GM13977 (cell line): ENCODE results near the gene SLC7A8.

Experiments
- DNase-seq: peaks from one replicate; pipeline ENCODE4 v3.0.0; 2012; ENCODE audit warnings: low spot score
- CTCF ChIP-seq: IDR thresholded peaks from 2 replicates; pipeline ENCODE4 v1.5.1; 2012; ENCODE audit warnings: mild to moderate bottlenecking, control low read depth; ENCODE audit not compliant: insufficient read depth; ENCODE audit errors: extremely low read depth, missing control alignments
- in situ Hi-C: fragments of 300-500 bp; cut with MboI; formaldehyde crosslinking; loops from one replicate; pipeline ENCODE4 v1.12.0; 2022; ENCODE audit warnings: low sequenced_read_pairs, low pct_unique_long_range_greater_than_20kb, mixed read lengths, inconsistent platforms; ENCODE audit not compliant: unreplicated experiment

The SLC7A8 gene

GRCh38 chr14:23173796-23174195 is 9.7 kb downstream of the SLC7A8 start:
- TF ChIP-seq CTCF, result no peak
- DNase-seq, result no peak
- in situ Hi-C loops, result no loop called here

- DNase-seq, result no peak
- TF ChIP-seq CTCF, result no peak
- in situ Hi-C loops, result no loop called here
Observed at GRCh38 chr14:23173031-23173430, 10.4 kb downstream of the SLC7A8 start.

- in situ Hi-C loops, result no loop called here
- DNase-seq, result no peak
- TF ChIP-seq CTCF, result no peak
Observed at GRCh38 chr14:23172574-23172973, 10.9 kb downstream of the SLC7A8 start.

GRCh38 chr14:23172096-23172495 is 11.4 kb downstream of the SLC7A8 start:
- no peak for DNase-seq
- in situ Hi-C loops, result no loop called here
- no peak for TF ChIP-seq CTCF

- no peak for DNase-seq
- TF ChIP-seq CTCF, result no peak
- in situ Hi-C loops, result no loop called here
Observed at GRCh38 chr14:23171222-23171975, 12.1 kb downstream of the SLC7A8 start.

- no peak for TF ChIP-seq CTCF
- in situ Hi-C loops, result no loop called here
- no peak for DNase-seq
Observed at GRCh38 chr14:23169622-23170021, 13.8 kb downstream of the SLC7A8 start.
